ENCODE measurements around the gene POLD1.
"Not testable (repeated sequence)": the region's sequence is repeated elsewhere in the genome, so short reads cannot be mapped to it uniquely, and the experiment has no call there.

Gene POLD1

DNA sequence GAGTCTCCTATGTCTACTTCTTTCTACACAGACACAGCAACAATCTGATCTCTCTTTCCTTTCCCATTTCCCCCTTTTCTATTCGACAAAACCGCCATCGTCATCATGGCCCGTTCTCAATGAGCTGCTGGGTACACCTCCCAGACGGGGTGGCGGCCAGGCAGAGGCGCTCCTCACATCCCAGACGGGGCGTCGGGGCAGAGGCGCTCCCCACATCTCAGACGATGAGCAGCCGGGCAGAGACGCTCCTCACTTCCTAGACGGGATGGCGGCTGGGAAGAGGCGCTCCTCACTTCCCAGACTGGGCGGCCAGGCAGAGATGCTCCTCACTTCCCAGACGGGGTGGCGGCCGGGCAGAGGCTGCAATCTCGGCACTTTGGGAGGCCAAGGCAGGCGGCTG is 6.8 kb downstream of the POLD1 start:
- not testable (repeated sequence) for DNase-seq (ENCODE audit: low read depth)

DNA sequence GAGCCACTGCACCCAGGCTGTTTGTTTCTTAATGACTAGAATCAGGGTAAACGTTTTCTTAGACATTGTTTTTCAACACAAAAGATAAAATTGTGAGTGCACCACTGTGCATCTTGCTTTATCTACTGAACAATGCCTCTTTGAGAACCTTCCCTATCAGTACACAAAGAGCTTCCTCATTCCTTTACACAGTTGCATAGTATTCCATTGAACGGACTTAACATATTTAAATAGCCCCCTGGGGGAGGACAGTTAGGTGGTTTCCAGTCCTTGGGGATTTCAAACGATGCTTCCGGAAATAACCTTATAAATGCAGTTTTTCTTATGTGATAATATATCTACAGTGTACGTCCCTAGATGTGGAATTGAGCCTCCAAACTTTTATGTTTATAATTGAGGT is 8.6 kb downstream of the POLD1 start:
- no peak for DNase-seq (ENCODE audit: low read depth)

DNA sequence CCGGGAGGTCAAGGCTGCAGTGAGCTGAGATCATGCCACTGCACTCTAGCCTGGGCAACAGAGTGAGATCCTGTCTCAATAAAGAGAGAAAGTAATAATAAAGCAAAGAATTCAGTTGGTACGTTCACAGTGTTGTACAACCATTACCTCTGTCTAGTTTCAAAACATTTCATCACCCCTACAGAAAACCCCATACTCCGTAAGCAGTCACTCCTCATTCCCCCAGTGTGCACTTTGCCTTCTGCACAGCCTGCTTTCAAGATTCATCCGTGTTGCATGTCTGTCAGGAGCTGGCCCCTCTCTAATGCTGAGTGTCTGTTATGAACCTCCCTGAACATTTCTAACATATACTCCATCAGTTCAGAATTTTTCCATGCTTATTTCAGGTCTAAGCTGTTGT is 9.4 kb downstream of the POLD1 start:
- no peak for DNase-seq (ENCODE audit: low read depth)

DNA sequence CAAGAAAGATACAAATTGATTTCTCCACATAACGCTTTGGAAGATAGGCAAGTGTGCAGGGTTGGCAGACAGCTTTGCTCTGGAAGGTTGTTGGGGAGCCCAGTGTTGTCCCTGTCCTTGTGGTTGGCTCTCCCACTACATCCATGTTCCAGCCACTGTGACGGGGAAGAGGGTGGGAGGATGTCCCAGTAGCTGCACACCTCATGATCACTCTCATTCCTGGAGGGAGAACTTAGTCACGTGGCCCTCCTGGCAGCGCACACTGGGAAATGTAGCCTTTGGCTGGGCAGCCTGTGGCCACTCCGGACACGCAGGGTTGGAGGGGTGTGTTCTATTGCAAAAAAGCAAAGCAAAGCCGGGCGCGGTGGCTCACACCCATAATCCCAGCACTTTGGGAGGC is 9.9 kb downstream of the POLD1 start:
- DNase-seq (ENCODE audit: low read depth), result no peak

DNA sequence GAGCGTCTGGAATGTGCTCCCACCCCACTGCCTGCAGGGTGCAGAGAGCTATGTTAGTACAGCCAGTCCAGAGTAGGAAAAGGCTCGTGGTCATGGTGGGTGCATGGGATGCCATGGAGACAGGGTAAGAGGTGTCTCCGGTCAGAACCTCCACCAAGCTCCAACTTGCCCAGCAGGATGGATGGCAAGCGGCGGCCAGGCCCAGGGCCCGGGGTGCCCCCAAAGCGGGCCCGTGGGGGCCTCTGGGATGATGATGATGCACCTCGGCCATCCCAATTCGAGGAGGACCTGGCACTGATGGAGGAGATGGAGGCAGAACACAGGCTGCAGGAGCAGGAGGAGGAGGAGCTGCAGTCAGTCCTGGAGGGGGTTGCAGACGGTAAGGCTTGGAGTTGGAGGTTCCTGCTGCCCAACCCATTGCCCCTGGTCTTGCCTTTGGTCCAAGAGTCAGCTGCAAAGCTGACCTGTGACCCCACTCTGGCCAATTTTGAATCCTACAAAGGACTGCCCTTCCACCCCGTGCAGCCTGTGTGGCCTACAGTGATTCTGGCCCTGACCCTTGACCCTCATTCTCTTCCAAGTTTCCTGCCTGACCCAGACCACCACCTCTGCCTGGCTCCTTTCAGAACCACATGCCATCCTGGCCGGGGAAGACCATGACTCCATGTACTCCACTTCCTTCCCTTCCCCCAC is 14.7 kb downstream of the POLD1 start:
- DNase-seq (ENCODE audit: low read depth), result no peak

DNA sequence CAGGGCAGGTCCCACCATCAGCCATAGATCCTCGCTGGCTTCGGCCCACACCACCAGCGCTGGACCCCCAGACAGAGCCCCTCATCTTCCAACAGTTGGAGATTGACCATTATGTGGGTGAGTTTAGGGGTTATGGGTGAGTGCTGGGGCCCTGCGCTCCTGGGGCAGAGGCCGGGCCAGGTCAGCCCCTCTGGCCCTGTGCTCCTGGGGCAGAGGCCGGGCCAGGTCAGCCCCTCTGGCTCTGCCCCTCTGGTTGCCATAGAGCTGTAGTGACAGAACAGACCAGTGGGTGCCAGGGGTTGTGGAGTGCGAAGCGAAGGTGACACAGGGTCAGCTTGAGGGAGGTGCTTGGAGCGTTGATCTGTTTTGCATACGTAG is 15.2 kb downstream of the POLD1 start:
- DNase-seq (ENCODE audit: low read depth), result no peak

DNA sequence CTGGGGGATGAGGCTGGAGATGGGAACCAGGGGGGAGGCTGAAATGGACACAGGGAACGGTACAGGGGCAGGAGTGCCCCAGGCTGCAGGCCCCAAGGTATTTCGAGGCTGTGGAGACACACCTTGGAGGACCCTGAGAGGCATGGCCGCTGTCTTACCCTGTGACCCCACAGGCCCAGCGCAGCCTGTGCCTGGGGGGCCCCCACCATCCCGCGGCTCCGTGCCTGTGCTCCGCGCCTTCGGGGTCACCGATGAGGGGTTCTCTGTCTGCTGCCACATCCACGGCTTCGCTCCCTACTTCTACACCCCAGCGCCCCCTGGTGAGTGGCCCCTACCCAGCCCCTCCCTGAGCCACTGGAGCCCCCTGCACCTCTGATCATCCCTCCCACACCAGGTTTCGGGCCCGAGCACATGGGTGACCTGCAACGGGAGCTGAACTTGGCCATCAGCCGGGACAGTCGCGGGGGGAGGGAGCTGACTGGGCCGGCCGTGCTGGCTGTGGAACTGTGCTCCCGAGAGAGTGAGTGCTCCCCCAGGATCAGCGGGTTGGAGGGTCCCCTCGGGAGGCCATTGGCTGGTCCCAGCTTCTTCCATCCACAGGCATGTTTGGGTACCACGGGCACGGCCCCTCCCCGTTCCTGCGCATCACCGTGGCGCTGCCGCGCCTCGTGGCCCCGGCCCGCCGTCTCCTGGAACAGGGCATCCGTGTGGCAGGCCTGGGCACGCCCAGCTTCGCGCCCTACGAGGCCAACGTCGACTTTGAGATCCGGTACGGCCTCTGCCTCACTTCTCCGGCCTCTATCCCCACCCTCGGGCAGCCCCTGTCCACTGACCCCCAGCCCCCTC is 17.7 kb downstream of the POLD1 start:
- DNase-seq (ENCODE audit: low read depth), result no peak

DNA sequence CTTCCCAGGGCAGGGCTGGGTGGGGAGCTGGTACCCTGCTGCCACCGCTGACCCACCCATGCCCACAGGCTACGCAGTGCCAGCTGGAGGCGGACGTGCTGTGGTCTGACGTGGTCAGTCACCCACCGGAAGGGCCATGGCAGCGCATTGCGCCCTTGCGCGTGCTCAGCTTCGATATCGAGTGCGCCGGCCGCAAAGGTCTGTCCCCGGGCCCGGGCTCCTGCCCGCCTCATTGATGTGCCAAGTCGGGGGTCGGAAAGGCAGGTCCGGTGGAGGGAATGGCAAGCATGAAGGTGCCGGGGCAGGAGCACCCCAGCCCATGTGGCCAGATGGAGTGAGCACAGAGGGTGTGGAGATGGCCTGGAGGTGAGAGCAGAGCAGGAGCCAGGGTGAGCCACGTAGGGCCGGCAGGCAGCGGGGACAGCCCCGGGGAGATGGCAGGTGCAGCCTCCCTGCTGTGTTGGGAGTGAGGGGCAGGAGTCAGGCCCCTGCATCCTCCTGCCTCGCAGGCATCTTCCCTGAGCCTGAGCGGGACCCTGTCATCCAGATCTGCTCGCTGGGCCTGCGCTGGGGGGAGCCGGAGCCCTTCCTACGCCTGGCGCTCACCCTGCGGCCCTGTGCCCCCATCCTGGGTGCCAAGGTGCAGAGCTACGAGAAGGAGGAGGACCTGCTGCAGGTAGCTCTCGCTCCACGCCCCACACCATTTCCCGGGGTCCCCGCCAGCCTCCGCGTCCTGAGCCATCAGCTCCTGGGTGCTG is 18.6 kb downstream of the POLD1 start:
- no peak for DNase-seq (ENCODE audit: low read depth)

DNA sequence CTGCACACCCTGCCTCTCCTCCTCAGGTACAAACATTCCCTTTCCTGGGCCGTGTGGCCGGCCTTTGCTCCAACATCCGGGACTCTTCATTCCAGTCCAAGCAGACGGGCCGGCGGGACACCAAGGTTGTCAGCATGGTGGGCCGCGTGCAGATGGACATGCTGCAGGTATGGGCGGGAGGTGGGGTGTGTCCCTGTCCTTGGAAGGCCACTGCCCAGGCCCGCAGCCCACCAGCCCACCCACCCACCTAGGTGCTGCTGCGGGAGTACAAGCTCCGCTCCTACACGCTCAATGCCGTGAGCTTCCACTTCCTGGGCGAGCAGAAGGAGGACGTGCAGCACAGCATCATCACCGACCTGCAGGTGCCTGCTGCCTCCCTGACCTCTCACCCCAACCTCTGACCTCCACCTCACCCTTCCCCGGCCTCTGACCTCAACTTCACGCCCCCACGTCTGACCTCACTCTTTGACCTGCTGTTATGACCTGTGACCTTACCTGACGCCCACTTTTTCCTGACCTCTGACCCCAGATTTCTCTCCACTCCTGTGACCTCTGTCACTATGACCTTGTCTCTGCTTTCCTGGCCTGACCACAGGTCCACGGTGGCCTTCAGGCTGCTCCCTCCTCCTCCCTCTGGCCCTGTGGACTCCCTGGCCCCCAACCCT is 22.1 kb downstream of the POLD1 start:
- DNase-seq (ENCODE audit: low read depth), result no peak

DNA sequence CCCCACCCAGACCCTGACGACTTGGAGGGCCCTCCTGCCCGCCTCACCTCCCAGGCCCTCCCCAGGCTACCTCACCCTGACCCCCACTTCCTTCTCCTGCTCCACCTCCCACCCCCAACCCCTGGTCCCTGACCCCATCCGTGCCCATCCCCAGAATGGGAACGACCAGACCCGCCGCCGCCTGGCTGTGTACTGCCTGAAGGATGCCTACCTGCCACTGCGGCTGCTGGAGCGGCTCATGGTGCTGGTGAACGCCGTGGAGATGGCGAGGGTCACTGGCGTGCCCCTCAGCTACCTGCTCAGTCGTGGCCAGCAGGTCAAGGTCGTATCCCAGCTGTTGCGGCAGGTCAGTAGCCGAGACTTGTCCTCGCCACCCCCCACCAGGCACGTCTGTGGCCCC is 22.7 kb downstream of the POLD1 start:
- DNase-seq (ENCODE audit: low read depth), result no peak

DNA sequence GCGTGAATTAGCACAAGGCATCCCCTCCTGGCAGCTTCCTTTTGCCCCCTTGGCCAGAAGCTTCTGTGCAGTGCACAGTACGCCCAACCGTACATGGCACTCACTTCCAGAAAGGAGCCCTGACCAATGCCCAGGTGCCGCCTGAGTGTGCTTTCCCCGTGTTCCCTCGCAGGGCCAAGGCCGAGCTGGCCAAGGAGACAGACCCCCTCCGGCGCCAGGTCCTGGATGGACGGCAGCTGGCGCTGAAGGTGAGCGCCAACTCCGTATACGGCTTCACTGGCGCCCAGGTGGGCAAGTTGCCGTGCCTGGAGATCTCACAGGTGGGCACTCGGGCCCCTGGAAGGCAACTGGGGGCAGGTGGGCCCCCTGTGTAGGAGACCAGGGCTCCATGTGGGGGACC is 25.2 kb downstream of the POLD1 start:
- DNase-seq (ENCODE audit: low read depth), result no peak

DNA sequence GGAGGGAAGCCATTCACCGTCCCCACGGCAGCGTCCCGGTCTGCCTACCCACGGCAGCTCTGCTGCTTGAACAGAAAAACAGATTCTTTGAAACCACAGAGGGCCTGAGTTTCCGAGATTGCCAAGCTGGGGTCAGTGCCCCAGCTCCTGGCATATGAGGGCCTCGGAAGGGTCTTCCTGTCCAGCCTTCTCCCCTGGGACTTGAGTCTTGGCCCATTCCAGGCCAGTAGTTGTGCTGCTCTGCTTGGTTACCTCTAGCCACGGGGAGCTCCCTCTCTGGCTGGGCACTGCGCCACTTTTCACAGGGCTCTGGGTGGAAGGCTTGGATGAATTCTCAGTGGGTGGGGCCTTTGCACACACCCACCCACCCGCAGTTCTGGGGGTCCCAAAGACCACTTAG is 26.0 kb downstream of the POLD1 start:
- no peak for DNase-seq (ENCODE audit: low read depth)

DNA sequence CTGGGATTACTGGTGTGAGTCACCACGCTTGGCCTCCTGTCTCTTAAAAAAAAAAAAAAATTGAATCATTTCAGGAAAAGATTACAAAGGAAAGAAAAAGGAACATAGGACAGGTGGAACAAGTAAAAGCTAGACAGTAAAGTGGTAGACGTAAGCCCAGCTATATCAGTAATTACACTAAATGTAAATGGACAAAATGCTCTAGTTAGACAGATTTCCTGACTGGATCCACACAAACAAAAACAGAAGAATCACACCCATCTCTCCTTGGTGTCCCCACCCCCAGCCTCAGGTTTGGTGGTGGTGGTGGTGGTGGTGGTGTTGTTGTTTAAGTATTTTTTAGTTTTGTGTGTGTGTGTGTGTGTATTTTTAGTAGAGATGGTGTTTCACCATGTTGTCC is 28.3 kb downstream of the POLD1 start:
- no peak for DNase-seq (ENCODE audit: low read depth)

DNA sequence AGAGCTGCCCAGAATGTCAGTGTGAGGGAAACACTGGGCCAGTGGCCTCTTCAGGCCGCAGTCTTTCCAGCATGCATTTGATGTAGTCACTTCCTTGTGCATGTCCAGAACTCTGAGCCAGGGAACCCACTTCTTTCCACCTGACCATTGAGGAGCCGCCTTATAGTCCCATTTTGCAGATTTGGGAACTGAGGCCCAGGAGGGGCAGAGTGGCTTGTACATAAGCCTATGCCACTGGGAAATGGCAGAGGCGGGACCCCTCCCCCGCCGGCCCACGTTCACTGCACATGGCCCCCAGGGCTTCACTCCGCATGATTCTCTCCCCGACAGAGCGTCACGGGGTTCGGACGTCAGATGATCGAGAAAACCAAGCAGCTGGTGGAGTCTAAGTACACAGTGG is 28.9 kb downstream of the POLD1 start:
- no peak for DNase-seq (ENCODE audit: low read depth)

DNA sequence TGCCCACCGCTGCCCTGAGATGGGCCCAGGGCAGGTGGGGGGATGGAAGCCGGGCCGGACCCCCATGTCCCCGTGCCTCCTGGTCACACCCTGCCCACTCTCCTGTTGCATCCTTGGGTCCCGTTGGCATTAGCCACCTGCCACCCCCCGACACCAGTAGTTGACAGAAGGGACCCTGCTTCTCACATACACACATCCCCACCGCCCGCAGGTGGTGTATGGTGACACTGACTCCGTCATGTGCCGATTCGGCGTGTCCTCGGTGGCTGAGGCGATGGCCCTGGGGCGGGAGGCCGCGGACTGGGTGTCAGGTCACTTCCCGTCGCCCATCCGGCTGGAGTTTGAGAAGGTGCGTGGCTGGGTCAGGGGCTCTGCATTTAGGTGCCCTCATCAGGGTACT is 29.4 kb downstream of the POLD1 start:
- DNase-seq (ENCODE audit: low read depth), result no peak

DNA sequence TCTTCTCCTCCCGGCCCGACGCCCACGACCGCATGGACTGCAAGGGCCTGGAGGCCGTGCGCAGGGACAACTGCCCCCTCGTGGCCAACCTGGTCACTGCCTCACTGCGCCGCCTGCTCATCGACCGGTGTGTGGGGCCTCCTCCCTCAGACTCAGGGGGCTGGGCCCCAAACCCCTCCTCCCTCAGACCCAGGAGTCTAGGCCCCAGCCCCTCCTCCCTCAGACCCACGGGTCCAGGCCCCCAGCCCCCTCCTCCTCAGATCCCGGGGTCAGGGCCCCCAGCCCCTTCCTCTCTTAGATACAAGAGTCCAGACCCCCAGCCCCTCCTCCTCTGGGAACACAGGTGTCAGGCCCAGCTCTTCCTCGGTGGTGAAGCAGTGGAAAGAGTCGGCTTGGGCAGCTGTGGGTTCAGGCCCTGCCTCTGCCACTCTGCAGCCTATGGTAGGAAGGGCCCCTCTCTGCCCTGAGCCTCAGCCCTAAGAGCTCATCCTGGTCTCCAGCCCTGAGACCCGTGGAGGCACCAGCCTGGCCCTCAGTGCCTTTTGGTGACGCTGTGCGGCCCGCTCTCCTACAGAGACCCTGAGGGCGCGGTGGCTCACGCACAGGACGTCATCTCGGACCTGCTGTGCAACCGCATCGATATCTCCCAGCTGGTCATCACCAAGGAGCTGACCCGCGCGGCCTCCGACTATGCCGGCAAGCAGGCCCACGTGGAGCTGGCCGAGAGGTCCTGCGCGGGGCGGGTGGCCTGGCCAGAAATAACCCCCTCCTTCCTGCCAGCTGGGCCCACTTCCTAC is 30.9 kb downstream of the POLD1 start:
- peak; percentile 42 for DNase-seq (ENCODE audit: low read depth)

DNA sequence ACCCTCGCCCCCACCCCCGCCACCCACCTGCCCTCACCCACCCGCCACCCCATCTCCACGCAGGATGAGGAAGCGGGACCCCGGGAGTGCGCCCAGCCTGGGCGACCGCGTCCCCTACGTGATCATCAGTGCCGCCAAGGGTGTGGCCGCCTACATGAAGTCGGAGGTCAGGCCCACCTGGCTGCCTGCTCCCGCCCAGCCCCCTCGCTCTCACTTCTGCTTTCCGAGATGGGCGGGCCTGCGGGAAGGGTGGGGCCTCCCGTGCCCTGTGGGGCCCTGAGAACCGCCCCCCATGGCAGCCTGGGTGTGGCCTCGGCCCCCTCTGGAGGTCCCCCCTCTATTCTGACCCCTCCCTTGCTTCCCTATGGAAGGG is 31.5 kb downstream of the POLD1 start:
- no peak for DNase-seq (ENCODE audit: low read depth)

DNA sequence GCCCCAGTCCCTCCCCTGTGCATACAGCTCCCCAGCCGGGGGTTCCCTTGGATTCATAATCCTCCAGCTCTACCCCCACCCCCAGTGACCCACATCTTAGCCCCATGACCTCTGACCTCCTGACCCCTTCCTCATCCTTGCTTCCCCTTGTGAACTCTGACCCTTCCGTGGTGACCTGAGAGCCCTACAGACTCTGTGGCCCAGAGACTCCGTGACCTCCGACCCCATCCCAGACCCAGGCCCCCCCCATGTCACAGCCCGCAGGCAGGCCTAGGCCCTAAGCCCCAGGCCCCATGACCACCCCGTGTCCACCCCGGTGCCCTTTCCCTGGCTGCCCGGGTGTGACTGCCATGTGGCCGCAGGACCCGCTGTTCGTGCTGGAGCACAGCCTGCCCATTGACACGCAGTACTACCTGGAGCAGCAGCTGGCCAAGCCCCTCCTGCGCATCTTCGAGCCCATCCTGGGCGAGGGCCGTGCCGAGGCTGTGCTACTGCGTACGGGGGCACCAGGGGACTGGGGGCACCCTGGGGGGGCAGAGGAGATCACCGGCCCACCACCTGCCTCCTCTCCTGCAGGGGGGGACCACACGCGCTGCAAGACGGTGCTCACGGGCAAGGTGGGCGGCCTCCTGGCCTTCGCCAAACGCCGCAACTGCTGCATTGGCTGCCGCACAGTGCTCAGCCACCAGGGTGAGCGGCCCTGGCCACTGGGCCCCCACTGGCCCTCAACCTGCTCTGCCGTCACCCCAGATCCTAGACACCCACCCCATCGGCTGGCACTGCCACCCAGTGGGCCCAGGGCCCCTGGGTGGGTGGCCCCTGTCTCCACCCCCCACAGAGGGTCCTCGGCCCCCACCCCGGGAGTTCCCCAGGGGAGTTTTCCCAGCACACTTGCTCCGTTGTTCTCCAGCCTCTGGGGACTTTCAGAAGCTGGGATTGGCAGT is 32.2 kb downstream of the POLD1 start:
- no peak for DNase-seq (ENCODE audit: low read depth)

DNA sequence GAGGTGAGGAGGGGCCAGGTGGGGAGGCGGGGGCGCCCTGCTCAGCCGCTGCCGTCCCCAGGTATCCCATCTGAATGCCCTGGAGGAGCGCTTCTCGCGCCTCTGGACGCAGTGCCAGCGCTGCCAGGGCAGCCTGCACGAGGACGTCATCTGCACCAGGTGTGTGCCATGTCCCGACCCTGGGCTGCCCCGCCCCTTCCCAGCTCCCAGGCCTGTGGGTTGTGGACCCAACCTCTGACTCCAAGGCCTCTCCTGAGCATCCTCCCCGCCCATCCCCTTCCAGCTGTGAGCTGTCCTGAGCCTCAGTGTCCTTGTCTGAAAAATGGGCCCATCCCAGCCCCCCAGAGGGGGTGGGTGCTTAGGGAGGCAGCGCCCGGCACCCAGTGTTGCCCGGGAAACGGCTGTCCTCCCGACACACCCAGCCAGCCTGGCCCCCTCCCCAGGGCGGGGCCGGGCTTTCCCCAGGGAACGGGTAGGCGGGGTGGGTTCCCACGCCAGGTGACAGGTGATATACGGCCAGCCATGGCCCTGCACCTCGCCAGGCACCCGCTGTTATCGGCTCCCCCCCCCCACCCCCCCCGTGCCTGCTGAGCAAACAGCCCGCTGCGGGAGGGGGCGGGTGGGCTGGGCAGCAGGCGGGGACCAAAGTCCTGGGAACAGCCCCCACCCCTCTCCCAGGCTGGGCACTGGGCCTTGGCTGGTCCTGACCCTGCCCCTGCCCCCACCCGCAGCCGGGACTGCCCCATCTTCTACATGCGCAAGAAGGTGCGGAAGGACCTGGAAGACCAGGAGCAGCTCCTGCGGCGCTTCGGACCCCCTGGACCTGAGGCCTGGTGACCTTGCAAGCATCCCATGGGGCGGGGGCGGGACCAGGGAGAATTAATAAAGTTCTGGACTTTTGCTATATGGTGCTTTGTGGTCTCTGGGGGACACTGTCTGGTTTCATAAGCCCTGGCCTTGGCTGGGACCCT is 33.2 kb downstream of the POLD1 start:
- no peak for DNase-seq (ENCODE audit: low read depth)
